GM19239 (cell line): ENCODE results near the gene KAT2A.
"Not testable (repeated sequence)": the region's sequence is repeated elsewhere in the genome, so short reads cannot be mapped to it uniquely, and the experiment has no call there.

Source experiments
- DNase-seq: peaks from one replicate; pipeline ENCODE4 v3.0.0; 2011; ENCODE audit warnings: low spot score; ENCODE audit not compliant: insufficient read length
- FAIRE-seq: peaks from 2 replicates; lab custom pipeline; 2011; peaks lifted over from hg19 to GRCh38; lab: Jason Lieb, UNC

KAT2A gene

DNA sequence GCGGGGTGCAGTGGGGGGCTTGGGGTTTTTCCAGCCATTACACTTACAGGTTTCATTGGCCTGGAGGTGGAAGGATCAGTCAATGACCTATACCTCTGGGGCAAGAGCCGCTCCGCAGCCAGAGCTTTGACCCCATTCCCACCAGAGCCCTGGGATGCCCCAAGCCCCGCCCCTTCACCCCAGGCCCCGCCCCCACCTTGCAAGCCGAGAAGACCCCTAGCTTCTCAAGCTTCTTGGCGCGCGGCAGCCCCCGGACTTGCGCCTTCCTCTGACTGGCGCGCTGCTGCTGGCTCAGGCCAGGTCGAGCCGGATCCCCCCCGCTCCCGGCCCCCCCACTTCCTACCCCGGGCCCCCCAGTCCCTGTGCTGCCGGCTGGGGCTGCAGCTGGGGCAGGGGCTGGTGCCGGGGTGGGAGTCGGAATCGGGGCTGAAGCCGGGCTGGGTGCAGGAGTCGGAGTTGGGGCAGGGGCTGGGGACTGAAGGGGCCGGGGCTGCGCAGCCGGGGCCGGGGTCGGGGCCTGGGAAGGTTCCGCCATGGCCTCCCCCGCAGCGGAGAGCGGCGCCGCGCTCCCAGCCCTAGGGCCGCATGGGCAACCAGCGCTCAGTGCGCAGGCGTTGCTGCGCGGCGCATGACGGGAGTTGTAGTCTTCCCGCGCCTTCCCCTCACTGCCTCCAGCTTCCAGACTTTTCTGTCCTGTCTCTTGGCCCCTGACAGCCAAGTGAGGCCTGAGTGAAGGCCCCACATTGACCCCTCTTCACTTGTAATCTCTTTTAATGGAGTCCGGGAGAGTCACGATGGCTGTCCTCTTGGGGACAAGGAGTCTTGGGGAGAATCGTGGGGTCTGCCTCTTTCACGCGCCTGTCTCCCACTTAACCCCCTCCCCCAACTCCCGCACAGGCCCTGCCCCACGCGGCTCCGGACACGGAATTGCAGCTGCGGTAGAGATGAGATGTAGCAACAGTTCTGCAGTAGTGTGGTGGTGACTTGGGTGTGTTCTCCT lies at the start of gene KAT2A:
Gene KAT2A, minus strand, starts transcription at position 598 of the 1,000 bp plus-strand sequence. Its CDS starts 63 bp downstream, at position 535.
- FAIRE-seq = peak; percentile 98

DNA sequence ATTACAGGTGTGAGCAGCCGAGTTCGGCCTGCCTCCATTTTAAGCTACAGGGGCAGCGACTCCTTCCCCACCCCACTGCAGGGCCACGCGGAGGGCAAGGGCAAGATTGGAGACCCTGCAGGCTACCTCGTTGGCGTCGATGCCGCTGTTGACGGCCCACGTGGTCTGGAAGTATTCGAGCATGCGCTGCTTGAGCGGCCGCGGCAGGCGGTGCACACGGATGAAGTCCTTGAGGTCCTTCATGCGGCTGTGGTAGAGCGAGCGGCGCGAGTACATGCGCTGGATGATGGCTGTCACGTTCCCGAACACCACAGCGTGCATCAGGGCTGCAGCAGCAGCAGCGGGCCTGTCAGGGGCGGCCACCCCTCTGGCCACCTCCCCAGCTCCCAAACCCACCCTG lies 48.2 kb upstream of the KAT2A start:
- no peak for FAIRE-seq
- no peak for DNase-seq

More for the DNA sequence above, at the start of gene KAT2A:
- DNase-seq = peak; percentile 90

DNA sequence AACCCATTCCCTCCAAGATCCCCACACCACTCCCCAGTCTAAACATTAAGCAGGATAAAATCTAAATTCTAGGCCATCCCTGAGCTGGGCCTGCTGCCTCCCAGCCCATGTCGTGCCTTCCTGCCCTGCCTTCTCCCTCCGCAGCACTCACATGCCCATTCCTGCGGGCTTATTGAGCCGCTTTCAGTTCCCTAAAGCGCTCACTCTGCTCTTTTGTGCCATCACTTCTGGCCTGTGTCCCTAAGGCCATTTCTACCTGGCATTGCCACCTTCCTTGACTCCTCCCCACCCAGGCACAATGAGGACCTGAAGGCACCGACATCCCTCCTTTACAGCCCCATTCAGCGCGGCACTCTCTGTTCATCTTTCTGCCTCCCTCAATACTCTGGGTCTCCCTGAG lies 46.6 kb upstream of the KAT2A start:
- no peak for DNase-seq
- FAIRE-seq = no peak

DNA sequence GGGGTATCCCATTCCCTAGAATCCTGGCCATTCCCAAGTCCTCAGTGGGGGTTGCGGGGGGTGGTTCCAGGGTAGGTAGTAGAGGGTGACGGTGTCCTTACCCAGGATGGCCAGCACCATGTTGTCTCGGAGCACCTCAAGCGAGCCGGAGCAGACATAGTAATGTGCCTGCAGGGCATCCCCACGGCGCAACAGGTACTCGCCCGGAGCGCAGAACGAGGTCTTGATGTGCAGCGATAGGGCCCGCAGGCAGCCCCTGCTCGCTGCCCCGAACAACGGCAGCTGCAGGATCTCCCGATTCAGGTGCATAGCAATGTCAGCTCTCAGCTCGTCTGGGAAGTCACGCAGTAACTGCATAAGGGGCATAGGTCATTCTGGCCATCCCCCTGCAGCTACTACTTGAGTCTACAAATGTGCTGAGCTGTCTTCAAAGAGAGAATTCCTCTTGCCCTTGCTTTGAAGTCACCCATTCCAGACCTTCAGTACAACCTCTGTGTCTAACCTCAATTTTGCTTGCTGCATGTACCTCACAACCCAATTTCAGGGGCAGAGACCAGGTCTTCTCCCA lies 45.1 kb upstream of the KAT2A start:
- FAIRE-seq (no peak), DNase-seq (no peak)

DNA sequence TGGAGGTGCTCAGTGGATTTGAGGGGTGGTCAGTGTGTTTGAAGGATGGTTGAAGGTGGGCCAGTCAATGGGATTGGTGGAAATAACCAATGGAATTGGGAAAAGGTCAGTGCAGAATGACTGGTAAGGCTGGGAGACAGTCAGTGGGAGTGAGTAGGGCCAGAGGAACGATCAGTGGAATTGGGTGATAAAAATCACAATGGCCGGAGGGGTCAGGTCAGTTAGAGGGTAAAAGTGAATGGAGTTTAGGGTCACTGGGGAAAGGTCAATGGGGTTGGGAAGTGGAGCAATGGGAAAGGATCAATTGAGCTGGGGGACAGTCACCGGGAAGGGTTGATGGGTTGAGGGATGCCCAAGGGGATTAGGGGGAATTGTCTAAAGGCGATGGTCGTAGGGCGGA lies 44.6 kb upstream of the KAT2A start:
- DNase-seq = no peak
- no peak for FAIRE-seq

- DNase-seq = no peak
- FAIRE-seq = no peak
Observed at GRCh38 chr17:42163696-42164407, 42.7 kb upstream of the KAT2A start.

GRCh38 chr17:42163113-42163512 lies 41.9 kb upstream of the KAT2A start:
- no peak for DNase-seq

DNA sequence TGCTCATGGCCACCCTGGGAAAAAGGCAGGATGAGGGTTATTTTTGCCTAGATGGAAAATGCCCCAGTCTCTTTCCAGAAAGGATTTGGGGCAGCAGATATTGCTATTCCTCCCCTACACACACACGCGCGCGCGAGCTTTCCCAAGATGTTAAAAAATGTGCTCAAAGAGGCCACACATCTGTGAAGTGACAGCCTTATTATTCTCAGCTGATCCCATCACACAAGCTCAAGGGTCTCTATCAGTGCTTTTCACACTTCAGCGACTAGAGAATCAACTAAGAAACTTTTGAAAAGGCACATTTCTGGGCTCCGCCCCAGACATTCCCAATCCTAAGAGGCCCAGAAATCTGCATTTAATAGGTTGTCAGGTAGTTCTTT lies 39.4 kb upstream of the KAT2A start:
- no peak for FAIRE-seq
- DNase-seq = no peak

More at GRCh38 chr17:42163113-42163512, 41.9 kb upstream of the KAT2A start:
- no peak for FAIRE-seq

DNA sequence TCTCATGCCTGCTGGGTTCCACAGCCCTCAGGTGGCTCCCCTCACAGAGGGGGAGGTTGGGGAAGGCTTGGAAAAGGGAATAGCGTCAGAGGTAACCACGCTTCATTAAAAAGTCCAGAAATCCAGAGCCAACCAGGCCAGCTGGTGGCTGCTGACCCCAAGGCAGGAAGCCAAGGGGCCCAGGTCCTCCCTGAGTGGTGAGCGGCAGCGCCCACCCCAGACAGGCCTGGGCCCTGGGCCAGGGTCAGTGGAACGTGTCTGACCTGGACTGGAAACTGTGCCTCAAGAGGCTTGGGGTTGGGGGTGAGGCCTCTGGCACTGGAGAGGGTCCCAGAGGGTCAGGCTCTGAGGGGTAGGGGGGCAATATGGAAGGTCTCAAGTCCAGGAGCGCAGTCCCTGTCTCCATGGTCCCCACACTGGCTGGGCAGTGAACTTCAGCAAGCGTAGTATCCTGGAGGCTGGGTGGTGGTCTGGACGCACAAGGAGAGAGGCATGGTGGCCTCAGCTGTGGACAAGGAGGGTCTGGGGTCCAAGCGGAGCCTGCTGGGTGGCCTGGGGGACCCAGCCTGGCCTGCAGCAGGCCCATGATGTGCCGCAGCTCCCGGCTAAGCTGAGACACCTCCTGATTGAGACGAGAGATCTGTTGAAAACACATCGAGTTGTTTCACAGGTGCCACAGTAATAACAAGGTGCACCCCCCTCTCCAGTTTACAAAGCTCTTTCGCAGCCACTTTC lies 38.8 kb upstream of the KAT2A start:
- DNase-seq (no peak), FAIRE-seq (no peak)

- no peak for FAIRE-seq
- no peak for DNase-seq
Observed at GRCh38 chr17:42155614-42156045, 34.5 kb upstream of the KAT2A start.

- no peak for FAIRE-seq
- DNase-seq = no peak
Observed at GRCh38 chr17:42153919-42154742, 33.0 kb upstream of the KAT2A start.

GRCh38 chr17:42146911-42147607 lies 25.9 kb upstream of the KAT2A start:
- DNase-seq (no peak), FAIRE-seq (no peak)

DNA sequence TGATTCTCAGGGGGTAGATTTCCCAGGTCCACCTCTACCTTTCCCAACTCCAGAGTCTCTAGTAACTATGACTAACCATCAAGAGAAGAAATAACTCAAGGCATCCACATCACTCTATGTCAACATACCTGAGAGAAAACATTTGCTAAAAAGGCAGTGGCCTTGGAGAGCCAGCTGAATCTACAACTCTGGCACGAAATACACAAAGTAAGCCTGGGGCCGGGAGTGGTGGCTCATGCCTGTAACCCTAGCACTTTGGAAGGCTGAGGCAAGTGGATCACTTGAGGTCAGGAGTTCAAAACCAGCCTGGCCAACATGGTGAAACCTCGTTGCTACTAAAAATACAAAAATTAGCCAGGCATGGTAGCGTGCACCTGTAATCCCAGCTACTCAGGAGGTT lies 22.0 kb upstream of the KAT2A start:
- not testable (repeated sequence) for FAIRE-seq, DNase-seq

- no peak for FAIRE-seq
- DNase-seq = no peak
Observed at GRCh38 chr17:42142371-42142896, 21.3 kb upstream of the KAT2A start.

GRCh38 chr17:42141382-42141781 lies 20.2 kb upstream of the KAT2A start:
- FAIRE-seq (no peak), DNase-seq (no peak)

DNA sequence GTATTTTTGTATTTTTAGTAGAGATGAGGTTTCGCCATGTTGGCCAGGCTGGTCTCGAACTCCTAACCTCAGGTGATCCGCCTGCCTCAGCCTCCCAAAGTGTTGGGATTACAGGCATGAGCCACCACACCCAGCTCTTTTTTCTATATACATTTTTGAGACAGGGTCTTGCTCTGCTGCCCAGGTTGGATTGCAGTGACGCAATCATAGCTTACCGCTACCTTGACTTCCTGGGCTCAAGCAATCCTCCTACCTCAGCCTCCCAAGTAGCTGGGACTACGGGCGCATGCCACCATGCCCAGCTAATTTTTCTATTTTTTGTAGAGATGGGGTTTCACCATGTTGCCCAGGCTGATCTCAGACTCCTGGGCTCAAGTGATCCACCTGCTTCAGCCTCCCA lies 19.5 kb upstream of the KAT2A start:
- DNase-seq, FAIRE-seq: not testable (repeated sequence)

DNA sequence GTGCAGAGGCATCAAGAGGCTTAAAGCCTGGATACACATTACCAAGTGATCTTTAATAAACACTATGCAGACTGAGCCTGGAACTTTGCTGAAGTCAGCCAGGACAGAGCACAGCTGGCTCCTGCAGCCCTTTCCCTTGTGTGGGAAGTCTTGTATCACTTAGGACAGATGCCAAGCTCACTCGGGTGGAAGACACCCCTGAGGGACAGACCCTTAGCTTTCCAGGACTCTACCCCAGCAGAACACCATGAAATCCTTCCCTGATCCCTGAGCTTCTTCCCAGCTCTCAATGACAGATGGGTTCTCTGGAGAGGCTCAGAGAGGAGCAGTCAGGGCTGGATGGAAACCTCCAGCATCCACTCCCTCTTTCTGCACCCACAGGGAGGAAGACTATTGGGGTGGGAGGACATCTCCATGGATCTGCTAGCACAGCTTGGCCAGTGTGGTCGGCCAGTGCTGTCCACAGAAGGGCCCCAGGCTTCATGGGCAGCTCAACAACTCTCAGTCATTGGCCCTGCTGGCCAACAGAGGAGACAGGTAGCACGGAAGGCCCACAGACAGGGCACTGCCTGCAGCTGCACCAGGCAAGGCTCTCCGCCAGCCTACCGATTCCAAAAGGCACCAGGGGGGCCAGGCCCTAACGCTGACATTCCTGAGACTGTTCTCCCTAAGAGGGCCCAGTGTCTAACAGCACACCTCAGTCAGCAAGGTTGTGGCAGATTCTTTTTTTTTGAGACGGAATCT lies 17.8 kb upstream of the KAT2A start:
- no peak for DNase-seq
- no peak for FAIRE-seq

DNA sequence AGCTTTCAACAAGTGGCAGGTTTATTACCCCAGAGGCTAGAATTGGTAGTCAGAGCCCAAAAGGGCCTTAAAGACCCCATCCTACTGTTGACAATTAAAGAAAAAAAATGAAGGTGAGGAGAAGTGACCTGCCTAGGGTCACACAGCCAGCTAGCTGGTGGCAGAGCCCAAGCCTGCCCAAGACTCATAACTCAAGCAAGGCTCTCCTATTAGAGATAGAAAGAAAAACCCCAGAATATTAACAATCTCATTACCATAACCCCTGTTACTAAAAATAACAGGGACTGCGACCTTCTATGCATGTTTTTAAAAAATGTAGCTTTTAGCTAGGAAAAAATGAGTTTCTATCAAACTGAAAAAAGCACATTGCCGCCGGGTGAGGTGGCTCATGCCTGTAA lies 15.5 kb upstream of the KAT2A start:
- no peak for DNase-seq
- FAIRE-seq = no peak
